HepG2 (cell line): Measurements from ENCODE around the gene MLN. TPM values are rescaled to one million over a fixed set of nuclear protein-coding genes. Genes with fewer than 3 reads are reported as not detected.

Experiments
- FUBP1 ChIP-seq: sonication (generic); formaldehyde crosslinking; IDR thresholded peaks from 2 replicates; pipeline ENCODE4 v1.5.1; 2020; ENCODE audit warnings: missing genetic modification reagents, mild to moderate bottlenecking, borderline replicate concordance
- TERF1 ChIP-seq: sonication (generic); formaldehyde crosslinking; IDR thresholded peaks from 2 replicates; pipeline ENCODE4 v1.8.0; 2022; ENCODE audit warnings: mild to moderate bottlenecking, missing genetic modification reagents, moderate library complexity
- ZBTB40 ChIP-seq, 2 experiments: fragments of 450-650 bp in 1 of 2; sonication (generic) in 1 of 2; formaldehyde crosslinking in 1 of 2; IDR thresholded peaks; 2 replicates each; pipeline versions ENCODE4 v1.6.1 to v1.8.0; 2016 to 2022; ENCODE audit warnings: antibody characterized with exemption in 1 of 2, mild to moderate bottlenecking in 1 of 2, missing genetic modification reagents in 1 of 2
- ZBTB8A ChIP-seq: sonication (generic); formaldehyde crosslinking; IDR thresholded peaks from 2 replicates; pipeline ENCODE4 v1.4.0; 2020; ENCODE audit warnings: mild to moderate bottlenecking, low read depth, missing genetic modification reagents, borderline replicate concordance
- polyA plus RNA-seq, 8 experiments: library from polyadenylated mRNA; depleted of rRNA in 3 of 8; stranded (reverse) in 7 of 8; unstranded in 1 of 8; fragments of >200 nt; fragmentation: Illumina TruSeq in 4 of 8; extraction: Trizol in 4 of 8; gene quantifications; 2 replicates each; pipeline versions ENCODE4 v1.2.1 to v1.2.3, GENCODE V29; 2011 to 2016; ENCODE audit warnings: low read depth in 4 of 8, missing spikeins in 1 of 8, mixed read lengths in 1 of 8; ENCODE audit not compliant: insufficient read depth in 1 of 8
- total RNA-seq, 5 experiments: library from RNA; depleted of rRNA; stranded (reverse); fragments of >200 nt; fragmentation: Illumina TruSeq; extraction: Trizol; gene quantifications; 2 replicates each; pipeline ENCODE4 v1.2.3, GENCODE V29; 2016; ENCODE audit warnings: low read depth in 1 of 5

MLN gene
- total and polyA plus RNA-seq, 2 of the 13 experiments (the other 11 are each of a cell fraction or from before 2014, with no cell fraction given) = not detected

- no peak for TF ChIP-seq ZBTB40 (IDR thresholded peaks at IDR 0.05)
- TF ChIP-seq ZBTB40 (CRISPR knock-in tag; IDR thresholded peaks at IDR 0.05) = no peak
- TF ChIP-seq ZBTB8A = no peak
- no peak for TF ChIP-seq FUBP1 (CRISPR knock-in tag)
- TF ChIP-seq TERF1 = no peak
These were observed 39.6 kb upstream of the MLN start (continued) for GRCh38 chr6:33843131-33844121.
